ENCODE data around the gene WNT4. TPM values are rescaled to one million over a fixed set of nuclear protein-coding genes. Genes with fewer than 3 reads are reported as not detected.

Gene WNT4
- total RNA-seq, 2 donors from 2014 or later, result 0.10 to 0.32 TPM

DNA sequence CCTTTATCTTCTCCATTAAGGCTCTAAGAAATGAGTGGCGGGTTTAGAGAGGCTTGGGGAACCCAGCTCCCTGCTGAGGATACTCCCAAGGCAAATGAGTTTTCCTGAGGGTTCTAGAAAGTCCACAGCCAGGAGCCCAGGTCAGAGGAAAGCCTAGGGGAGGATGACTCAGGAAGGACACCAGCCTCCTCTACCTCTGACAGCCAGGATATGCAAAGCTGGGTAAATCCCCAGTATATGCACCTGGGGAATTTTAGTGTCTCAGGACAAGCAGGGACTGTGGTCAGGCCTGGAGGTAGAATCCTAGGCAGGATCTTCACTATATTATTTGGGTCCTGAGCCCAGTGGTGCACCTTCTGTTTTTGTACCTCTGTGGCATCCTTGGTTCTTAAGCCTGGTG lies 23.5 kb upstream of the WNT4 start:
- intact Hi-C loops (cut with DNase I), result no loop called here

DNA sequence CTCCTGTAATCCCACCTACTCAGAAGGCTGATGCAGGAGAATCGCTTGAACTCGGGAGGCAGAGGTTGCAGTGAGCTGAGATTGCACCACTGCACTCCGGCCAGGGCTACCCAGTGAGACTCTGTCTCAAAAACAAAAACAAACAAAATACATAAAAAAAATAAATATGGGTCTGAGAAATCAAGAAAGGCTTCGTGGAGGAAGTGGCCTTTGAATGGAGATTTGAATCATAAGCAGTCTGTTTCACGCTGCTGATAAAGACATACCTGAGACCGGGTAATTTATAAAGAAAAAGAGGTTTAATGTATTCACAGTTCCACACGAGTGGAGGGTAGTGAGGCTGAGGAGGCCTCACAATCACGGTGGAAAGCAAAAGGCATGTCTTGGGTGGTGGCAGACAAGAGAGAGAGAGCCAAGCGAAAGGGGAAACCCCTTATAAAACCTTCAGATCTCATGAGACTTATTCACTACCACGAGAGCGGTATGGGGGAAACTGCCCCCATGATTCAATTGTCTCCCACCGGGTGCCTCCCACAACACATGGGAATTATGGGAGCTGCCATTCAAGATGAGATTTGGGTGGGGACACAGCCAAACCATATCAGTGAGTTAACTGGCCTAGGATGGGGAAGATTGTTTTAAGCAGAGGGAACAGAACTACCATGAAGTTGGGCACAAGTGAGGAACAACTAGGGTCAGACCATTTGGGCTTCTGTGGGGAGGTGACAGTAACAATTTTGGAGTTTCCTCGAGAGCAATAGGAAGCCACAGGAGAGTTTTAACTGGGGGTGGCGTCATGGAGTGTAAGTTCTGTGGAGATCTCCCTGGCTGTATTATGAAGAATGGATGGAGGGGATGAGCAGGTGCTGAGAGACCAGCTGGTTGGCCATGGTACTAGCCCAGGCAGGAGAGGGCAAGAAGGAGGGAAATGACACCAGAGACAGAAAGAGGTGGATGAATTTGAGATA lies 22.2 kb upstream of the WNT4 start:
- intact Hi-C loops (cut with DNase I), result no loop called here
- no peak for DNase-seq (ENCODE audit: low spot score)

More for the DNA sequence above, 23.5 kb upstream of the WNT4 start:
- DNase-seq (ENCODE audit: low spot score), result no peak

DNA sequence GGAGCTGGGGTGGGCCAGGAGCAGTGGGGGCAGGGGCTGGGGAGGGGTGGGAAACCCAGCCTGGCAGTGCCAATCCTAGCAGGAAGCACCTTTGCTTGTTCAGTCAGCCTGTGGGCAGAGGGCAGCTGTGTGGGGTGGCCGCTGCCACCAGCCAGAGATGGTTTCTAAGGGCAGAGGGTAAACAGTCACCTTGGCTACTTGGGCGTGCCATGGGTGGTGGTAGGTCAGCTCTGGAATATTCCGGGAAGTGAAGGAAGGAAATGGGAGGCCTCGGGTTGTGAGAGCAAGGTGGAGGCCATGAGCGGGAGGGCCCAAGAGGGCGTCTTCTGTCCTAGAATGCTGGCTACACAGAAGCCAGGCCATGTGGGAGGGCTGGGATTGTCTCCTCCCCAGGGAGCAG lies 20.7 kb upstream of the WNT4 start:
- intact Hi-C loops (cut with DNase I), result no loop called here
- no peak for DNase-seq (ENCODE audit: low spot score)

DNA sequence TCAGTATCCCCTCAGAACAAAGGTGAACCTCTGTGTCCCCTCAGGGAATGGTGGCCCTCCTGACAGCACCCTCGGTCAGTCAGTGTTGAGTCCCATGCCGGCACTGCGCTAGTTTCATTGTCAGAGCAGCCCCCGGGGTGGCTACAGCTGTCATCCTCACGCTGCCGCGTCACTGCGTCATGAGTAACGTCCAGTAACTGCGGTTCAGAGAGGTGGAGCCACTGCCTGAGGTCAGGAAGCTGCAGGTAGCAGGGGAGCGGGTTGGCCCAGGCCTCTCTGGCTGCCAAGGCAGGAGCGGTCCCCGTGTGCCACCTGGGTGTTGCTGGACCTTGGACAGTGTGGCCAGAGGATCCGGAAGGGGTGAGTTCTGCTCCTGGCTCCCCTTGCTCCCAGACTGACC lies 20.2 kb upstream of the WNT4 start:
- intact Hi-C loops (cut with DNase I), result no loop called here

DNA sequence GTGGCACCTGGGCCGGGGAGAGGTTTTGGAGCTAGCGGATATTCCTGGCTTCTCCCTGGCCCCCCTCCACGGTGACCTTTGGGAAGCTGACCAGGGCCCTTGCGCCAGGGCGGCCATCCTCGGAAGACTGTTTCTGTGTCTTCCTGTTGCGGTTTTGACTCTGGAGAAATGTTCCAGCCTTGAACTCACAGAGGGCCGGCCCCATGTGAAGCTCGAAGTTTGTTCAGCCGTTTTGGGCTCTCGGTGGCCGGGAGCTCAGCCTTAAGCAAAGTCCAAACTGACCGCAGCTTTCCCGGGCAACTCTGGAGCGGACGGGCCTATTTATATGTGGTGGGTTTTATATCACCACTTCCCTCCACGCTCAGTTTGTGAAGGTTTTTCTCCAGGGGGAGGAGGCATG lies 17.0 kb upstream of the WNT4 start:
- intact Hi-C loops (cut with DNase I), result no loop called here
- no peak for DNase-seq (ENCODE audit: low spot score)

More for the DNA sequence above, 20.2 kb upstream of the WNT4 start:
- no peak for DNase-seq (ENCODE audit: low spot score)

DNA sequence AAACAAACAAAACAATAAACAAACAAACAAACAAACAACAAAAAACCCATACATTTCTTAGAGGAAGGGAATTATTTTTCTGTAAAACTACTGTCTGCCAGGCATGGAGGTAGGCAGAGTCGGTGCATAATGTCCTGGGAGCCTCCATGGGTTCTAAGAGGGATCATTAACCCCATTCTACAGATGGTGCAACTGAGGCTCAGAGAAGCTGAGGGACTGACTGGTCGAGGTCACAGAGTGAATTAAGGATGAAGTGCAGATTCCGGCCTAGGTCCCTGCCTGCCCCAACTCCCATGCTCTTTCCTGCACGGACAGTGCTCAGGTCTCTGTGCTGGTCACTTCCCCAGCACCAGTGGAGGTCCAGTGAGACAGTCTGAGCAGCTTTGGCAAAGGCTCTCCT lies 15.8 kb upstream of the WNT4 start:
- intact Hi-C loops (cut with DNase I), result no loop called here
- no peak for DNase-seq (ENCODE audit: low spot score)

DNA sequence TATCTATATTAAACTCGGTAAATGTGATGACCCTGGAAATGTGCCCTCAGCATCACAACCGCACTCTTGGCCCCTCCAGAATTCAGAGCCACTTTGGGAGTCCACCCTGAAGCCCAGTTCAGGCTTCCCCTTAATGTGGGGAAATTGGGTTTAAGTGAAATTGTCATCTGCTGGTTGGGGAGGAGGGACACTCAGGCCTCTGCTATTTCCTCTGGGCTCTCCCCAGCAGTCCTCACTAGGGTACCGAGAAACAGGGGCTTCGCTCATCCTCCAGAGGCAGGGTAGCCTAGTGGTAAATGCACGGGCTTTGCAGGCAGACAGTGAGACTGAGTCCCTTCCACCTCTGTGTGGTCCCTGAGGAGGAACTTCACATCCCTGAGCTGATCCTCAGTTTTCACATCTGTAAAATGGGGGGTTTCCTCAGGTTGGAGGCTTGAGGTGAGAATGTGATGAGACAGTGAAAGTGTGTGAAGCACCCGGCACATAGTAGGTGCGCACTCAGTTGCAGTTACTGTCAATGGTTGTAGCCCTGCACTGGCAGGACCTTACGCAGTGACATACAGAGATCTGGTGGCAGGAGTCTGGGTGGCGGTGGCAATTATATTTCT lies 14.6 kb upstream of the WNT4 start:
- intact Hi-C loops (cut with DNase I), result no loop called here

DNA sequence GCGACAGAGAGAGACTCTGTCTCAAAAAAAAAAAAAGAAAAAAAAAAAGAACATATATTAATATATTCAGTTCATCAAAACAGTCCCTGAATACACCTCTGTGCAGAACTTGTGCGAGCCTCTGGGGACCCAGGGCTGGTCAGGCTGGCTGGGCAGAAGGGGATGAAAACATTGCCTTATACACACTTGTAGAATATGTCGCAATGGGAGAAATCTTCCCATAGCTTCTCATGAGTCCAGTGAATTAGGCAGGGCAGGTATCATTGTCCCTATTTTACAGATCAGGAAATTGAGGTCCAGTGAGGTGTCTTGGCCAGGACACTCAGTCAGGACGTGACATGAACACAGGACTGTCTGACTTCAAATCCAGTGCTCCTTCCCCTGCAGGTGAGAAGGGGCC lies 12.6 kb upstream of the WNT4 start:
- intact Hi-C loops (cut with DNase I), result no loop called here

More for the DNA sequence above, 14.6 kb upstream of the WNT4 start:
- DNase-seq (ENCODE audit: low spot score), result no peak

DNA sequence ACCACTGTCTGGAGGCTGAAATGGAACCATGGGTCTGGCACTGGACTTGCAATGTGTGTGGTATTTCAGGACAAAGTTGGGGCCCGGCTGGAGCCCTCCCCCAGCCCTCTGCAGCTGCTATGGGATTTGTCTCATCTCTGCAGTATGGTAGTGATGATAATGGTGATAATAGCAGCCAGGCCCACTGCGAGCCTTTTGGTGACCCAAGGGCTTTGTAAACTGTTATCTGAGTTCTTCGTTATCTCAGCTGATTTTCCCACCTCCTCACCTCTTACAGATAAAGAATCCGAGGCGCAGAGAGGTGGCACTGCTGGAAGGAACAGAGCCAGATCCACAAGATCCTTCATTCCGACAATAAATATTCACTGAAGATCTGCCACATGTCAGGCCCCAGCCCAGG lies 11.7 kb upstream of the WNT4 start:
- intact Hi-C loops (cut with DNase I), result no loop called here

More for the DNA sequence above, 12.6 kb upstream of the WNT4 start:
- DNase-seq (ENCODE audit: low spot score), result no peak

DNA sequence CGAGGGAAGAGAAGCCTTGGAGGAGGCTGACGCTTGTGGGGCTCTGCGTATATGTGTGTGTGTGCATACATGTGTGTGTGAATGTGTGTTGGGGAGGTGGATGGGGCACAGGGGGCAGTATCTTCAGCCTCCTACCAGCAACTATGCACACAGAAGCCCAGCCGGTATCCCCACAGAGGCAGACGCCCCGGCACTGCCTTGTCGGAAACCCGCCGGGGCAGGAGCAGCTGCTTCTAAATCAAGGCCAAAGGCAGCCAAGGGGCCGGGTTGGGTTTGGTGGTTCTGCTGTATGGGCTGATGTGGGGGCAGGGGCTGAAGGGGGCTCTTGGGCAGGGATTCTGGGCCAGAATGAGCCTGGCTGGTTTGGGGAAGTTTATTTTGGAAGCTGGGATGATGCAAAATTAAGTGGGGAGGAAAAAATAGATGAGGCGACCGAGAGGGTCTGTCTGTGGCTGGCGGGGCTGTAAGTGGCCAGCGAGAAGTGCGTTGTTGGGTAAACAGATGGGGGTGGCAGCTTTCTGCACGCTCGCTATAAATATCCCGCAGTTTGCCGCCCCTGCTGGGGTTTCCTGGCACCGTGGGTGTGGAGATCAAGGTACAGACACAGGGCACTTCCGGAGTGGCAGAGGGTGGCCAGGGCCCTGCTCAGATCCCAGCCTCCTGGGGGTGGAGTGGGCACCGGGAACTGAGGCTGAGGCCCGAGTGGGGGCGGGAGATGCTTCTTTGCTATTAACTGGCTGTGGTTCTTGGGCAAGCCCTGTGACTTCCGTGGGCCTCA lies 11.0 kb upstream of the WNT4 start:
- DNase-seq (ENCODE audit: low spot score), result no peak
- intact Hi-C loops (cut with DNase I), result no loop called here

More for the DNA sequence above, 11.7 kb upstream of the WNT4 start:
- DNase-seq (ENCODE audit: low spot score), result no peak

DNA sequence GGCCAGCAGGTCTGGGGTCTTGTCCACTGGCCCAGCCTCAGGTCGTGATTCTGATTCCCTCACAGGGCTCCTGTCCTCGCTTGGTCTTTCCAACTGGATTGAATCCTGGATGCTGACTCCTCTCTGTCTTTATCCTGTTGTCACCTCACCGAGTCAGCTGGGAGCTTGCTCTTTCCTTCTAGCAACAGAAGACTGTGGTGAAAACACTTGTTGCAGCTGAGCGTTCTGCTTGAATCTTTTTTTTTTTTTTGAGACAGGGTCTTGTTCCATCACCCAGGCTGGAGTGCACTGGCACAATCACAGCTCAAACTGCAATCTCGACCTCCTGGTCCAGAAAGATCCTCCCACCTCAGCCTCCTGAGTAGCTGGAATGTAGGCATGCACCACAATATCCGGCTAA lies 8.0 kb upstream of the WNT4 start:
- intact Hi-C loops (cut with DNase I), result no loop called here
- DNase-seq (ENCODE audit: low spot score), result no peak

DNA sequence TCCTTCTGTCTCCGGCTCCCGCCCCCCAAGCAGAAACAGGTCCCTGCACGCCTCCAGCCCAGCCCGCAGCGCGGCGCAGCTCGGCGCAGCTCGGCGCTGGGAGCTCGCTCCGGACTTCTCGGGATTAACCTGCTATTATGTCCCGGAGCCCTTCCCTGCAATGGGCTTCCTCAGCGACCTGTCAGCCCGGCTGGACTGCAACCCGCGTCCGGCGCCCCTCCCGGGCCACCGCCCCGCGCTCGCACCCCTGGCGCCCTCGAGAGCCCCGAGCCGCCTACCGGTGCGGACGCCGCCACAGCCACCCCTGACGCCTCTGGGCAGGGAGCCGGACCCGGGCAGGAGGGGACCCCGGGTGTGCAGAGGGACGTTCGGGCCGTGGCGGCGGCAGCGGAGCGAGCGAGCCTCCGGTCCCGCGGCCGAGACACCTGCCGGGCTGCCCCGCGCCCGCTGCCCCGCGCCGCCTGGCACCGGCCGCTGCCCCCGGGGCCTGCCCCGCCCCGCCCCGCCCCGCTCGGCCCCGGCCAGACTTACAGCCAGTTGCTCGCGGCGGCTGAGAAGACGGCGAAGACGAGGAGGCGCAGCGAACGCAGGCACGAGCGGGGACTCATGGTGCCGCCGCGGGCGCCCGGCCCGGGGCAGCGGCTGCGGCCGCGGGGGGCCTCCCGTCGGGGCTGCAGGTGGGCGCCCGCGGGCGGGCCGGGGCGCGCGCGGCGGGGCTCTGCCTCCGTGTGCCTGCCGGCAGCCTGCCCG lies 407 bp downstream of the WNT4 start:
- no peak for DNase-seq (ENCODE audit: low spot score)
- intact Hi-C loops (cut with DNase I), result loop anchor here in 1 of 2 donors (5.0 kb wide), 1 partner anchor 35 kb away; no protein-coding TSS in a partner anchor

DNA sequence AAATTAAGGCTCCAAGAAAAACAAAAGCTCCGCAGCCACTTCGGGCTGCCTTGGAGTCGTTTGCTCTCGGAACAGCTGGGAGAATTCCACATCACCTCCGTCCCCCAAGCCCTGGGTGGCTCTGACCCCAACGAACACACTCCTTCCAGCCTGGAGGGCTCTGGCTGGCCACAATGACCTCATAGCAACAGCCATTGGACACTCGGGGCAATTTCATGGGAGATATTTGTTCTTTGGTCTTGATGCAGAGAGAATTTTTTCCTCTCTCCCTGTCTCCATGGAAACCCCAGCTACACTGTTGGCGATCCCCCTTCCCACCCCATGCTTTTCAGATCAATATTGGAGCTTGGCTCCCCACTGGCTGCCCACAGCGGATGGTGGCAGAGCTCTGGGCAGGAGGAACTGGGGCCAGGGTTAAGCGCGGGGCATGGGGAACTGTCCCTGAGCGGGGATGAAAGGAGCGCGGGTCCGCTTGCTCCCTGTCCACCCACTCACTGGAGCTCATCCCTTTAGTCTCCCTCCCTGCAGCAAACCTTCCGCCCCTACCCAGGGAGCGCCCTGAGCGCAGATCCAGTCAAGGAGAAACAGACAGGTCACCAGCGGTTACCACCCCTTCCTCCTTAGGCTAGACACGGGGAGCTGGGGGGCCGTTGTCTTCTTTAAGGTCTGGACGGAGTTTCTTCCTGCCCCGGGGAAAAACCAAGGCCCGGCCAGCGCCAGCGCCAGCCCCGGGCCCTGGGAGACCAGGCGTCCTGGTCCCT lies 1.2 kb downstream of the WNT4 start:
- intact Hi-C loops (cut with DNase I), result loop anchor here in 1 of 2 donors (5.0 kb wide), 1 partner anchor 34 kb away; no protein-coding TSS in a partner anchor
- DNase-seq (ENCODE audit: low spot score), result no peak

DNA sequence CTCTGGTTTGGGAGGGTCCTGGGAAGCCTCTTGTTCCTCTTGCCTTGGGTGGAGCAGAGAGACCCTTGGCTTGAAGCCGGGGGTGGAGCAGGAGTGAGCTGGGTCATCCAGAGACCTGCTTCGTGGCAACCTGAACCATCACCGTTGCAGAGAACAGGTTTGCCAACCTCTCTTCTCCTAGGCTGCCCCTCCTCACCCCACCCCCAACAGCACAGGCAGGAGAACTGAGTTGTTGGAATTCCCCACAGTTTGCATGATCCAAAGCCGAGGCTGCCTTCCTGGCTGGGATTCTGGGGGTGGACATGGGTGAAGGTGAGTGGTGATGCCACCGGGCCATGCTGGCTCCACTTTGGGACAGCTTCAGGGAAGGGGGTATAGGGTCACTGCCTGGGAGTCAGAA lies 2.2 kb downstream of the WNT4 start:
- DNase-seq (ENCODE audit: low spot score), result no peak
- intact Hi-C loops (cut with DNase I), result loop anchor here in 1 of 2 donors (5.0 kb wide), 1 partner anchor 33 kb away; no protein-coding TSS in a partner anchor

DNA sequence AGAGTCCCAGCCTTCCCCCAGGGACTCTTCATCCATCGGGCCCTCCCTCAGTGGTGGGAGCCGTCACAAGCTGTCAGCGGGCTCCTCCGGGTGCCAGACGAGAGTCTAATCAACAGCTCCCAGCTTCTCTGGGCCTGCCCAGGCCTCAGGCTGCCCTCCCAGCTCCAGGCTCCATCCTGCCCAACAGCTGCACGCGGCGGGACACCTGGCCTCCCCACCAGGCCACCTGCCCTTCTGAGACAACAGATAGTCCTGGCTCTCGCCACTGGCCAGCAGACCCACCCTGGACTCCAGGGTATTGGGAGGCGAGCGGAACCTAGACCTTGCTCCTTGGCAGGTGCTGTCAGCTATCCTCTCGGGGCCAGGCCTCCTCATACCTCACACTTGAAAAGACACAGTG lies 3.1 kb downstream of the WNT4 start:
- intact Hi-C loops (cut with DNase I), result loop anchor here in 1 of 2 donors (5.0 kb wide), 1 partner anchor 33 kb away; no protein-coding TSS in a partner anchor
- DNase-seq (ENCODE audit: low spot score), result no peak

DNA sequence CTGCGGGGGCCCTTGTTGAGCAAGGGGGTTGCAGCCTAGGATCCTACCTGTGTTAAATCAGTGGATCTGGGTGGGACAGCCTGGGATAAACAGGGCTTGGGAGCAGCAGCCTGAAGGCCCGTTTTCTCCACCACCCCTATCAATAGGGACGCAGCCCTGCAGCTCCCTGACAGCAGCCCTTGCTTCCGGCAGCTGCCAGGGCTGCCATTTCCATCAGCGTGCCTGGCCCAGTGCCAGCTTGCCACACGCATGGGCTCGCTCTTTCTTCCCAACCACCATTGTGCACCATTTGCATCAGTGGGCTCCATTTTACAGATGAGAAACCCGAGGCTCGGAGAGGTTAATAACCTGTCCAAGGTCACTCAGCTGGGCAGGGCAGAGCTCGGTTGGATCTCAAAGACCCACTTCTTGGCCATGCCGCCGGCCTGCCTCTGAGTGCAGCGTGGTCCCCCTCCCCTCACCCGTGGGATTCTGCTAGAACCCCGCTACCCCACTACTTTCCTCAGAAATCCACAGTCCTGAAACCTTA lies 3.8 kb downstream of the WNT4 start:
- no peak for DNase-seq (ENCODE audit: low spot score)
- intact Hi-C loops (cut with DNase I), result no loop called here

DNA sequence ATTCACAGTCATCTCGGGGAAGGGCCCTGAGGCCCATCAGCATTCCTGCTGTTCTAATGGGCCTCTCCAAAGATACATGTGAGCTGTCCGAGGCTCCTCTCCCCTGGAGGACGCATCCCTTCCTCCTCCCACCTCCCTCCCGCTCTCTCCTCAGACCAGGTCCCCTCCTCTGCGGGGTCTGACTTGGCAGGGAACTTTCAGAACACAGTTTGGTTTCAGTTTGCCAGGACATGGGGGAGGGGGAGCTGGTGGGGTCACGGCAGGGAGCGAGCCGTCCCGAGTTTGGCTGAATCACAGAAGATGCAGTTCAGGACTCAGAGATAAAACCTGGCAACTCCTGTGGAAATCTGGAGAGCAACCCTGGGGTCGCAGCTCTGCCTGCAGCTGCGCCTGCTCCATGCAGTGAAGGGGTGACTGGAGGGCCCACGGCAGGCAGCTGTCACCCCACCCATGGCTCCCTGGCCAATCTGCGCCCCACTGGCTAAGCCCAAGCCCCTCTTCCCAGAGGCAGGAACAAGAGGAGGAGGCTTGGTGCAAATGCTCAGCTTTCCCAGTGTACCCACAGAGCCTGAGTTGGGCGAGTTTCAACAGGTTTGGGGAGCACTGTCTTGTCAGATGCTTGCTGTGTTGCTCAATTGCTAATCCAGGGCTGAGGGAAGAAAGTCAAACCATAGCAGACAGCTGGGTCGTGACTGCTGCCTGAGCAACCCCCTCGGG lies 5.7 kb downstream of the WNT4 start:
- DNase-seq (ENCODE audit: low spot score), result no peak
- intact Hi-C loops (cut with DNase I), result no loop called here
